HG03280 (cell line): ENCODE data around the gene HACD3.
"Not testable (repeated sequence)": the region's sequence is repeated elsewhere in the genome, so short reads cannot be mapped to it uniquely, and the experiment has no call there.

Source experiments
- ATAC-seq: cut with Tn5 transposase; IDR thresholded peaks from one replicate; pipeline ENCODE4 v1.9.1; 2021; ENCODE audit warnings: mild to moderate bottlenecking, moderate library complexity; ENCODE audit not compliant: unreplicated experiment

HACD3 gene

GRCh38 chr15:65595960-65596359 is 65.7 kb downstream of the HACD3 start:
- no peak for ATAC-seq

- no peak for ATAC-seq
Measured at GRCh38 chr15:65598468-65598867, 68.2 kb downstream of the HACD3 start.

GRCh38 chr15:65599677-65600076 is 69.4 kb downstream of the HACD3 start:
- ATAC-seq, result no peak

GRCh38 chr15:65603134-65603533 is 72.9 kb downstream of the HACD3 start:
- ATAC-seq, result no peak

GRCh38 chr15:65603559-65603958 is 73.3 kb downstream of the HACD3 start:
- ATAC-seq, result no peak

GRCh38 chr15:65610871-65611718 is 80.8 kb downstream of the HACD3 start, which contains the start of gene INTS14:
INTS14 (minus strand) TSS chr15:65611131; CDS start chr15:65607380, 3,751 bp downstream.
- peak; percentile 96 for ATAC-seq

- no peak for ATAC-seq
Measured at GRCh38 chr15:65611888-65612615, 81.8 kb downstream of the HACD3 start.

GRCh38 chr15:65612616-65612946 is 82.3 kb downstream of the HACD3 start:
- no peak for ATAC-seq

DNA sequence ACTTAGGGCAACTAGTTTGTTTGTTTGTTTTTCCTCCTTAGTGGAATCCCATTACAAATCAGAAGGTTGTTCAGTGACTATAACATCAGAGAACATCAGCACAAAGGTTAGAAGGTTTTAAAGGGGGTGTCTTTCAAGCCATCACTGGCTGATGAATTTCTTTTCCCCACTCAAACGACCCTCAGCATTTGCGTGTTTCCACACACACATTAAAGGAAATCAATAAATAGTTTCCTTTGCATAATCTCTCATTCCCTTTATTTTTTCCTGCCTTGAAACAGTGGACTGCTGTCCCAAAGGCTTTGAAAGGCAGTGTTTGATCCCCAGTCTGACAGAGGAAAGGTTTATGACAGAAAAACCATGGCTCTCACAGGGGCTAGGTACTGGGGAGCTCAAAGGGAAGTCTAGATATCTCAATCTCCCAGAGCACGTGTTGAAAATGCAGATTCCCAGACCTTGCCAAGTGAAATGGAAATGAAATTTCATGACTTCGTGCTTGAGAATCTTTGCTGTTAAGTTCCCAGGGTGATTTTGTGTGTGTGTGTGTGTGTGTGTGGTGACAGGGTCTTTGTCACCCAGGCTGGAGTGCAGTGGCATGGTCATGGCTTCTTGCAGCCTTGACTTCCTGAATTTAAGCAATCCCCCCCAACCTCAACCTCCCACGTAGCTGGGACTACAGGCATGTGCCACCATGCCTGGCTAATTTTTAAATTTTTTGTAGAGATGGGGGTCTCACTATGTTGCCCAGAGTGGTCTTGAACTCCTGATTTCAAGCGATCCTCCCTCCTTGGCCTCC is 82.9 kb downstream of the HACD3 start:
- no peak for ATAC-seq

- ATAC-seq, result not testable (repeated sequence)
Measured at GRCh38 chr15:65615887-65616286, 85.6 kb downstream of the HACD3 start.

GRCh38 chr15:65618560-65619109 is 88.4 kb downstream of the HACD3 start:
- no peak for ATAC-seq

DNA sequence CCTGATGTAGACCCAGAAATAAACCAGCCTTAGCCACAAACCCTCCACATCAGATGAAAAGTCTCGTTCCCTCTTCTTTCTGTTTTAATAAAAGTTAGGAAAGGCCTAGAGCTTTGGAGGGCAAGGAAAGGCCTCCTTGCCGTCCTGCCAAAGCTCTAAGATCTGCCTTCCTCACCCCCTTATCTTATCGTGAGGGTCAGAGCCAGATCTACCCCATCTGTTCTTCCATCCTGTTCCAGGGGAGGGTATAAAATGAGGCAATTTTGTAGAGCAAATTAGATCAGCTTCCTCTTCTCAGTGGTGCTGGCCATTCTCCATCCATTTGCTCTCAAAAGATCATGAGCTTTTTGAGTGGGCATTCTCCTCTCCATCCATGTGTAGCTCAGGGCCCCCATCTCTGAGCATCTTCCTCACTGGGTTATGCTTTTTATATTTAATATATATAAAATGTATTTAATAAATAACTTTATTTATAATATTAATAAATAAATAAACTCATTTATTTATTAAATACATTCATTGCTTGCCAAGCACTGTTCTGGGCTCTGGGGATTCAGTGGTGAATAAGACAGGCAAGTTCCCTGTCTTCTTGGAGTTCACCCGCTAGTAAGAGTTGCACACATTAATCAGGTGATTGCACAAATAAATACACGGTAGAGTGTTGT is 89.5 kb downstream of the HACD3 start:
- no peak for ATAC-seq

DNA sequence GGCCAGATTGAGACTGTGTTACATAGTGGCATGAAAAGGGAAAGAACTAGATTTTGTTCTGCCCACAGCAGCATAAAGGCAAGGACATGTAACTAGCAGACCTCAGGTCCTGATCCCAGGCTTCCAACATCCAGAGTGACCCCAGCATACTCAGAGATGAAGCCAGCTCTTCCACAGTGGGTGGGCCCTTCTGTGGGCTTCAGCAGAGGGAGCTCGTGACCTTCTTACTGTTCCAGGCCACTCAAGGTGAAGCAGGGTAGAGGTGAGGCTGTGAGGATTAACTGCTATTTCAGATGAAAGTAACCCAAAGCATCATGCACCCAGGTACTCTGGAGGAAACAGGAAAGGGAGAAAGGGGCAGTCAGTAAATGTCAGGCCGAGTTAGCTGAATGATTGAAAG is 90.6 kb downstream of the HACD3 start:
- ATAC-seq, result no peak

DNA sequence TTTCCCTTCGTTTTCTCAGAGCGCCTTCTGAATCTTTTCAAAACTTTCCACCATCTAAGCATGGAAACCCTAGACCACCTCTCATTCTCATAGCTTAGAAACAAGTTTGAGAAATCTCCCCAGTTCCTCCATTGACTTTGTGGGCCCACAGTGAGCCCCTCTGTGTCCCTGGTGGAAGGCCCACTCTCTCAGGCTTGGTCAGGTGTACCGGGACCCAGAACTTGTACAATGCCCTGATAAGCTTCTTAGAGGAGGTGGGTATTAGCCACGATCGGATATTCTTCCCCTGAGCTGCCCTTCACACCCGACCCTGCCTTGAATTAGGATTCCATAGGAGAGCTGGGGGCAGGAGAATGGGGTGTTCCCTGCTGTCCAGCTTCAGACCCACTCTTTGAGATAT is 91.4 kb downstream of the HACD3 start, which contains the start of gene SLC24A1:
SLC24A1 (plus strand) TSS at position 301 of the 400 bp plus-strand sequence. CDS start 2,143 bp downstream, outside the sequence.
- no peak for ATAC-seq

- ATAC-seq, result no peak
Measured at GRCh38 chr15:65623103-65623502, 92.8 kb downstream of the HACD3 start.

- ATAC-seq, result no peak
Measured at GRCh38 chr15:65626856-65627255, 96.6 kb downstream of the HACD3 start.
